HepG2 (cell line): ENCODE results near the gene MED22. TPM values are rescaled to one million over a fixed set of nuclear protein-coding genes. Genes with fewer than 3 reads are reported as not detected.

Experiments used
- ATAC-seq: fragments of 200-7000 bp; cut with Tn5 transposase; 3 replicates; pipeline ENCODE4 v1.9.1; 2020; ENCODE audit warnings: mild to moderate bottlenecking, moderate library complexity
- BruUV-seq: library from RNA; stranded (reverse); fragments of 400-500 nt; replicated peaks from 2 replicates; lab custom pipeline; 2021; lab: Mats Ljungman, UMichigan
- CTCF ChIA-PET: fragments of 300-600 bp; formaldehyde crosslinking; extraction: SDS; loops from one replicate; lab custom pipeline; 2021; ENCODE audit warnings: low total read pairs, inconsistent platforms, low intra/inter-chr PET ratio; lab: Yijun Ruan, JAX
- POLR2A ChIA-PET: fragments of 350-600 bp; sonication (Branson Sonifier 250); formaldehyde crosslinking; loops from one replicate; lab custom pipeline; 2020; ENCODE audit warnings: antibody characterized with exemption, inconsistent platforms; lab: Yijun Ruan, JAX
- DNase-seq: peaks from one replicate; pipeline ENCODE4 v3.0.0-alpha.2; 2015; ENCODE audit warnings: low spot score
- FAIRE-seq: peaks from 3 replicates; lab custom pipeline; 2011; peaks lifted over from hg19 to GRCh38; lab: Jason Lieb, UNC
- H2AFZ ChIP-seq: one replicate; pipeline ENCODE4 v1.6.1; 2011; ENCODE audit warnings: low read length, inconsistent platforms
- H3K27ac ChIP-seq: fragments of 300-600 bp; 3 replicates; pipeline ENCODE4 v1.8.0; 2011; ENCODE audit warnings: mixed run types, mild to moderate bottlenecking, mixed read lengths, low read length, inconsistent platforms; ENCODE audit not compliant: insufficient read depth; ENCODE audit errors: extremely low read length
- H3K27me3 ChIP-seq, 2 experiments: fragments of 200-600 bp in 1 of 2; 2 replicates in 1 of 2; 3 replicates in 1 of 2; pipeline versions ENCODE4 v1.6.0 to v1.8.0; 2011; ENCODE audit warnings: low read length in 2 of 2, mild to moderate bottlenecking in 2 of 2, moderate library complexity in 2 of 2, inconsistent platforms in 1 of 2; ENCODE audit not compliant: insufficient read depth in 2 of 2, control insufficient read depth in 1 of 2
- H3K36me3 ChIP-seq, 2 experiments: fragments of 200-600 bp in 1 of 2; replicated peaks in 1 of 2; 2 replicates in 1 of 2; 3 replicates in 1 of 2; pipeline versions ENCODE4 v1.5.1 to v1.8.0; 2011; ENCODE audit warnings: low read length in 2 of 2, inconsistent platforms in 1 of 2; ENCODE audit not compliant: insufficient read depth in 2 of 2, control insufficient read depth in 1 of 2
- H3K4me1 ChIP-seq: 2 replicates; pipeline ENCODE4 v1.5.1; 2012; ENCODE audit warnings: low read length, inconsistent platforms; ENCODE audit not compliant: insufficient read depth
- H3K4me2 ChIP-seq: 2 replicates; pipeline ENCODE4 v1.6.0; 2011; ENCODE audit warnings: low read depth, low read length, inconsistent platforms
- H3K4me3 ChIP-seq, 3 experiments: fragments of 200-600 bp in 1 of 3; sonication (generic), shearing (Covaris generic) in 1 of 3; replicated peaks in 1 of 3; 2 replicates each; pipeline ENCODE4 v1.5.1; 2011 to 2016; ENCODE audit warnings: low read length in 3 of 3, inconsistent platforms in 2 of 3, low read depth in 2 of 3, mild to moderate bottlenecking in 2 of 3, control low read depth in 1 of 3, mixed read lengths in 1 of 3; ENCODE audit not compliant: insufficient read depth in 1 of 3
- H3K79me2 ChIP-seq: one replicate; pipeline ENCODE4 v1.6.1; 2011; ENCODE audit warnings: low read length, inconsistent platforms; ENCODE audit not compliant: insufficient read depth
- H3K9ac ChIP-seq: 2 replicates; pipeline ENCODE4 v1.6.0; 2011; ENCODE audit warnings: mild to moderate bottlenecking, low read depth, low read length, inconsistent platforms; ENCODE audit not compliant: insufficient read depth
- H3K9me3 ChIP-seq: 2 replicates; pipeline ENCODE4 v1.5.1; 2012; ENCODE audit warnings: mild to moderate bottlenecking, low read length
- H4K20me1 ChIP-seq: 2 replicates; pipeline ENCODE4 v1.6.0; 2011; ENCODE audit warnings: inconsistent platforms, mild to moderate bottlenecking, low read length, moderate library complexity; ENCODE audit not compliant: insufficient read depth
- THAP9 ChIP-seq: sonication (generic); formaldehyde crosslinking; IDR thresholded peaks from 2 replicates; pipeline ENCODE4; 2020; ENCODE audit warnings: missing genetic modification reagents, mild to moderate bottlenecking, borderline replicate concordance
- WGBS: methylation state at CpG from one replicate; pipeline ENCODE4 v1.1.6; 2017; ENCODE audit warnings: low lambda C conversion rate; 5-methylcytosine and 5-hydroxymethylcytosine counted together
- in situ Hi-C: cut with HindIII; loops from 2 replicates; pipeline ENCODE4 v1.10.0; 2017; ENCODE audit warnings: low pct_unique_long_range_greater_than_20kb; ENCODE audit not compliant: extremely low pct_ligation_motif_present
- intact Hi-C: fragments of 100-400 bp; cut with micrococcal nuclease; formaldehyde crosslinking; loops from one replicate; pipeline ENCODE4 v1.10.0; 2022; ENCODE audit not compliant: unreplicated experiment
- polyA plus RNA-seq, 8 experiments: library from polyadenylated mRNA; depleted of rRNA in 3 of 8; stranded (reverse) in 7 of 8; unstranded in 1 of 8; fragments of >200 nt; fragmentation: Illumina TruSeq in 4 of 8; extraction: Trizol in 4 of 8; gene quantifications; 2 replicates each; pipeline versions ENCODE4 v1.2.1 to v1.2.3, GENCODE V29; 2011 to 2016; ENCODE audit warnings: low read depth in 4 of 8, missing spikeins in 1 of 8, mixed read lengths in 1 of 8; ENCODE audit not compliant: insufficient read depth in 1 of 8
- total RNA-seq, 5 experiments: library from RNA; depleted of rRNA; stranded (reverse); fragments of >200 nt; fragmentation: Illumina TruSeq; extraction: Trizol; gene quantifications; 2 replicates each; pipeline ENCODE4 v1.2.3, GENCODE V29; 2016; ENCODE audit warnings: low read depth in 1 of 5
- TF ChIP-seq, protein P1 (sequence below): sonication (generic); formaldehyde crosslinking; IDR thresholded peaks from 2 replicates; pipeline ENCODE4 v1.4.0; 2020; ENCODE audit warnings: mild to moderate bottlenecking, missing genetic modification reagents, borderline replicate concordance

Gene MED22
- total and polyA plus RNA-seq, 2 of the 13 experiments (the other 11 are each of a cell fraction or from before 2014, with no cell fraction given): 15.8 to 22.1 TPM

DNA sequence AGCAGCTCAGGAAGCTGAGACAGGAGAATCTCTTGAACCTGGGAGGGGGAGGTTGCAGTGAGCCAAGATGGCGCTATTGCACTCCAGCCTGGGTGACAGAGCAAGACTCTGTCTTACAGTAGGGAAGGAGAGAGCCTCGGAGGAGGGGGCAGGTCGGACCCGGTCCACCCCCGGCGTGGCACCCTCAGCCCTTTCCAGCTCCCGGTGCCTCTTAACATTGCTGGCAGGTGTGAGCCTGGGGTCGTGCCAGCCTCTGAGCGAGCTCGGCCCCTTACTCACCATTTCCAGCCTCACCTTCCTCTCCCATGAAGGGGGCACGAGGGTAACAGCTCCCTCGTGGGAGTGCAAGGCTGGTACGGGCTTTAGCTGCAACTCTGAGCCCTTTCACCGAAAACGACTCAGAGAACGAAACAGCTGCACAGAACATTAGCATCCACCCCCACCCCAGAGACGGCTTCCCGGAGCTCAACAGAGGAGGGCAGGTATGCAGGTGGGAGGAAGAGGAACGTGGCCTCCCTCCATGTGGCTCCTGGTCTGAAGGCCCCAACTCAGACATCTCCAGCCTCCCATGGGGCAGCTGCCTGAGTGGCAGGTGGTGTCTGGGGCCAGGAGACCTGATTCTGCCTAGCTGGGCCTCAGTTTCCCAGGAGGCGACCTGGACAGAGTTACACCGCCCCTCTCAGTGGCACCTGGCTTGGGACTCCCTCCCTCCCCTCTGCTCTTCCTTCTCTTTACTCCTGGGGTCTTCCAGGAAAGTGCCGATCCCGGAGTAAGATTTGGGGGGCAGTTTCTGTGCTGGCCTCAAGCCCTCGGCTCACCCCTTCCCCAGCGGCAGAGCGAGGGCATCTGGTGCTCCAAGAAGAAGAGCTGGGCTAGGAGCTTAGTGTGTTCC, 44.4 kb downstream of the MED22 start:
- WGBS: 46% methylated on average over 17 of the region's 26 CpGs
- H3K4me2 ChIP-seq: no peak overlapping the region
- TF ChIP-seq, protein P1, sequence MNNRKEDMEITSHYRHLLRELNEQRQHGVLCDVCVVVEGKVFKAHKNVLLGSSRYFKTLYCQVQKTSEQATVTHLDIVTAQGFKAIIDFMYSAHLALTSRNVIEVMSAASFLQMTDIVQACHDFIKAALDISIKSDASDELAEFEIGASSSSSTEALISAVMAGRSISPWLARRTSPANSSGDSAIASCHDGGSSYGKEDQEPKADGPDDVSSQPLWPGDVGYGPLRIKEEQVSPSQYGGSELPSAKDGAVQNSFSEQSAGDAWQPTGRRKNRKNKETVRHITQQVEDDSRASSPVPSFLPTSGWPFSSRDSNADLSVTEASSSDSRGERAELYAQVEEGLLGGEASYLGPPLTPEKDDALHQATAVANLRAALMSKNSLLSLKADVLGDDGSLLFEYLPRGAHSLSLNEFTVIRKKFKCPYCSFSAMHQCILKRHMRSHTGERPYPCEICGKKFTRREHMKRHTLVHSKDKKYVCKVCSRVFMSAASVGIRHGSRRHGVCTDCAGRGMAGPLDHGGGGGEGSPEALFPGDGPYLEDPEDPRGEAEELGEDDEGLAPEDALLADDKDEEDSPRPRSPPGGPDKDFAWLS (CRISPR knock-in tag): no peak
- no peak for TF ChIP-seq THAP9 (CRISPR knock-in tag)
- TF ChIP-seq, all 625 proteins: peak for 0
- Histone ChIP-seq H3K27me3 (peaks cover 1 to 29% of the 10 kb centered on the region in 2 experiments; a peak in 3 of 5 replicates), H3K9me3 (no peaks in the 10 kb centered on the region), H3K36me3 (no peaks in the 10 kb centered on the region), H3K4me1 (no peaks in the 10 kb centered on the region), H4K20me1 (no peaks in the 10 kb centered on the region), H3K79me2 (no peaks in the 10 kb centered on the region), H3K4me3 (no peak overlapping the region), H2AFZ (no peak overlapping the region), H3K27ac (no peak overlapping the region), H3K9ac (no peak overlapping the region)
- ATAC-seq: no peak
- in situ Hi-C loops: no loop called here
- FAIRE-seq: no peak
- CTCF ChIA-PET: no interaction called here
- no peak for DNase-seq
- no TSS peak for BruUV-seq
- POLR2A ChIA-PET: no interaction called here
- intact Hi-C loops: no loop called here
